GM12864 (cell line): ENCODE results near the gene TSHR.

Experiments used
- DNase-seq: peaks from one replicate; pipeline ENCODE4 v3.0.0-alpha.2; 2011; ENCODE audit warnings: low read depth
- H3K4me3 ChIP-seq: 2 replicates; pipeline ENCODE4 v1.5.1; 2011; ENCODE audit warnings: mild to moderate bottlenecking, low read depth, low read length, control low read depth
- CTCF ChIP-seq: IDR thresholded peaks from 2 replicates; pipeline ENCODE4 v1.5.1; 2011; ENCODE audit warnings: low read depth, mild to moderate bottlenecking, moderate library complexity, low read length, control low read depth, inconsistent platforms; ENCODE audit errors: missing control alignments

TSHR gene

GRCh38 chr14:81176241-81176640, 220.8 kb downstream of the TSHR start:
- no peak overlapping the region for H3K4me3 ChIP-seq
- TF ChIP-seq CTCF = no peak
- no peak for DNase-seq

GRCh38 chr14:81177225-81177624, 221.8 kb downstream of the TSHR start:
- H3K4me3 ChIP-seq = peak overlapping the region; percentile 24; the same call in 1 of the 2 replicates

GRCh38 chr14:81178063-81178462, 222.6 kb downstream of the TSHR start:
- TF ChIP-seq CTCF = no peak
- H3K4me3 ChIP-seq = no peak overlapping the region
- no peak for DNase-seq

More at GRCh38 chr14:81177225-81177624, 221.8 kb downstream of the TSHR start:
- no peak for TF ChIP-seq CTCF
- DNase-seq = no peak

GRCh38 chr14:81179631-81180030, 224.2 kb downstream of the TSHR start:
- DNase-seq = no peak

GRCh38 chr14:81187832-81188522, 232.6 kb downstream of the TSHR start:
- TF ChIP-seq CTCF = no peak
- no peak for DNase-seq
- H3K4me3 ChIP-seq = no peak overlapping the region

More at GRCh38 chr14:81179631-81180030, 224.2 kb downstream of the TSHR start:
- no peak for TF ChIP-seq CTCF
- H3K4me3 ChIP-seq = no peak overlapping the region

GRCh38 chr14:81192594-81192993, 237.2 kb downstream of the TSHR start:
- no peak overlapping the region for H3K4me3 ChIP-seq
- no peak for TF ChIP-seq CTCF
- DNase-seq = no peak
